HK-2 (cell line): Measurements from ENCODE around the gene TCP11X1.
"Not testable (repeated sequence)": the region's sequence is repeated elsewhere in the genome, so short reads cannot be mapped to it uniquely, and the experiment has no call there.

ENCODE experiments used
- DNase-seq: peaks from one replicate; pipeline ENCODE4 v3.0.0-alpha.2; 2018; ENCODE audit not compliant: unreplicated experiment

The TCP11X1 gene

DNA sequence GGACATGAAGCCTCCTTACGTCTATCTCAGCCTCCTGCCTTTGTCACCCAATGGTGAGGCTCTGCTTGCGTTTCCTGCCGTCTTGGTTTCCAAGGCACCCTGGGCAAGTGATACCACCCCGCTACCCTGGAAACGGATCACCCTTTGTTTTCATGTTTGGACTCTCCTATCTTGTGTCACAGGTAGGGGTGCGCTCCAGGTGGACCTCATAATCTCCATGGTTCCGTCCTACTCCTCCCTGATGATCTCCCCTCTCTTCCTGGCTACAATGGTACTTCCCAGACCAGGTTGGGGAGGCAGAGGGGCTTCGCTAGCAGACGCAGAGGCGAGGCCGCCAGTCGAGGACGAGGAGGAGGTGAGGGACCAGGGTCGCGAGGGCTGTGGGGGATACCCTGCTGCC lies at the start of gene TCP11X1:
TSS of gene TCP11X1 (plus strand) at position 316 of the 400 bp plus-strand sequence.
- not testable (repeated sequence) for DNase-seq

DNA sequence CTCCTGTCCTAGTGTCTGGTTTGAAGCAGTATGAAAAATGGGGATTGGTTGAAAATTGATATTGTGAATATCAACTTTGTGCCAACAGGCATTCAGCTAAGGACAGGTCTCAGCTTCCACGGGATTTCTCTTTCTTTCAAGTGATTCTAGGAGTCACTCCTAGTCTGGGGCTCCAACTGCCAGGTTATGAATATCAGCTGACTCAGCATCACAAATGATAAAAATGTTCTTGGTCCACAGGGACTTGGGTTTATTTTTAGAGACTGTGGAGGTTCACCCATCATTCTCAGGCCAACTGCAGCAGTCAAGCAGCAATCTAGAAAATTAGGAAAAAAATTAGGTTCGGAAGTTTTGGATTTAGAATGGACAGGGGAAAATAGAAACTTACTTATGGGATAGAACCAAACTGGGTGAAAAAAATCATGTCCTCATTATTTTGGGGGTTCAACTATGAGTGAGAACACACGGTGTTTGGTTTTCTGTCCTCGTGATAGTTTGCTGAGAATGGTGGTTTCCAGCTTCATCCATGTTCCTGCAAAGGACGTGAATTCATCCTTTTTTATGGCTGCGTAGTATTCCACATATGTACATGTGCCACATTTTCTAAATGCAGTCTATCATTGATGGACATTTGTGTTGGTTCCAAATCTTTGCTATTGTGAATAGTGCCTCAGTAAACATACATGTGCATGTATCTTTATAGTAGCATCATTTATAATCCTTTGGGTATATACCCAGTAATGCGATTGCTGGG lies 29.0 kb upstream of the TCP11X1 start:
- no peak for DNase-seq

DNA sequence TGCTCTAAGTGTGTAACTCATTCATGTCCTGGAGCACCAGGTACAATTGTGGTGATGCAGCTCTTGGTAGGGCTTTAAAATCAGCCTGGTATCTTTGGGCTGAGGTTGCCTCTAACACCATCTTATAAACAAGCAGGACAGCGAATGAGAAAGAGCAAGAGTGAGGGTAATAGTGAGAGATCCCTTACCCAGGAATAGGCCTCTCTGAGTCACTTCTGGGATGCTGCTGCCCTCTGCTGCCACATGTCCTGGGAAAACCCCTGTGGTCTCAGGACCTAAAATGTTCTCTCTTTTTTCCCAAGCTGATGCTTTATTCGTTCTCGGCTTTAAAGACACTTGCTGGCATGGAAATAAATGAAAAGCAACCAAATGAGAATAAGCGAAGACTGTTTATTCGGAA lies 7.2 kb upstream of the TCP11X1 start:
- not testable (repeated sequence) for DNase-seq

DNA sequence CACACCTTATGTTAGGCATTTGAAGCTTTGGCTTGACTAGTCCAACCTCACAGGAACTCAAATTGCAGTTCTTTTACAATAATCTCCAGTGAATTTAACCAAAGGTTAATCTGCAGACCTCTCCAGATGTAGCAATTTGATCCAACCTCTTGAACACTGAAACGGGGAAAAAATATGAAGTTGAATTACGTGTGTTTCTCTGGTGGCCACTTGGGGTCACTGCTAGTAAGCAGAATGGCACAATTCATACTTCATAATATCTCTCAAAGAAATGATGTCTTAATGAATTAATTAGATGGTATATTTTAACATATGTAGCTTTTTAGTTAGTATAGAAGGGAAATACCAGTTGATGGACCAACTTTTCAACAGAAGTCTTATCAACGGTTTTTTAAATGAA lies 1.4 kb downstream of the TCP11X1 start:
- not testable (repeated sequence) for DNase-seq

DNA sequence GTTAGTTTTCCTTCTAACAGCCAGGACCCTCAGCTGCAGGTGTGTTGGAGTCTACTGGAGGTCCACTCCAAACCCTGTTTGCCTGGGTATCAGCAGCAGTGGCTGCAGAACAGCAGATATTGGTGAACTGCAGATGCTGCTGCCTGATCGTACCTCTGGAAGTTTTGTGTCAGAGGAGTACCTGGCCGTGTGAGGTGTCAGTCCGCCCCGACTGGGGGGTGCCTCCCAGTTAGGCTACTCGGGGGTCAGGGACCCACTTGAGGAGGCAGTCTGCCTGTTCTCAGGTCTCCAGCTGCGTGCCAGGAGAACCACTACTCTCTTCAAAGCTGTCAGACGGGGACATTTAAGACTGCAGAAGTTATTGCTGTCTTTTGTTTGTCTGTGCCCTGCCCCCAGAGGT lies 20.6 kb downstream of the TCP11X1 start:
- DNase-seq: not testable (repeated sequence)

DNA sequence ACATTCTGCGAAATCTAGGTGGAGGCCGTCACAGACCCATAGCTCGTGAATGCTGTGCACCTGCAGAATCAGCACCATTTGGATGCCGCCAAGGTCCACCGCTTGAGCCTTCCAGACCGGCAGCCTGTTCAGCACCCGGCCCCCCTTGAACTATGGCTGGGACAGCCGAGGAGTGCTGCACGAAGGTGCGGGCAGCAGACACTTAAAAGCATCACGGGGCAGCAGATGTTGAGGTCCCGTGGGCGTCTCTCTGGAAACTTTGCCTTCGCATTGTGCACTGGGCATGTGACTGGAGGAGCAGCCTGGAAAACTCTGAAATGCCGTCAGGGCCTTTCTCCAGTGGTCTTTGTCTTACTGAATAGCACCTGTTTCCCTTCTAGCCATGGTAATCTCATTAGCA lies 25.2 kb downstream of the TCP11X1 start:
- DNase-seq: not testable (repeated sequence)

DNA sequence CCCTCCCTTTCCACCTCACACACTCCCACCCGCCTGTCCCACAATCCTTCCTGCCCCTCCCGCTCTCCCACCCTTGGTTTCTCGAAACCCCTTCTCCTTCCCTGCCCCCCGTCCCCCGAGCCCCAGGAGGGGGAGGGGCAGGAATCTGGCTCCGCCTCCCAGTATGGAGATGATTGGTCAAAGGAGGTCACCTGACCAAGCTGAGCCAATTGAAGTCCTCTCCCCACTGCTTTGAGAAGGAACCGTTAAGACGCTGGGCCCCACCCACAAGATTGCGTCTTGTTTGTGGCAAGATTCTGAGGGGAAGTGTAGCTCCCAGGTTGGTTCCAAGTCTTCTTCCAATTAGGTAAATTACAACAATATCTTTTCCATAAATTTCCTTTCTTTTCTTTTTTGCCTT lies 31.8 kb downstream of the TCP11X1 start, which contains the start of gene NXF2:
TSS of gene NXF2 (plus strand) at position 275 of the 400 bp plus-strand sequence. CDS start 59,912 bp downstream, outside the sequence.
- not testable (repeated sequence) for DNase-seq

DNA sequence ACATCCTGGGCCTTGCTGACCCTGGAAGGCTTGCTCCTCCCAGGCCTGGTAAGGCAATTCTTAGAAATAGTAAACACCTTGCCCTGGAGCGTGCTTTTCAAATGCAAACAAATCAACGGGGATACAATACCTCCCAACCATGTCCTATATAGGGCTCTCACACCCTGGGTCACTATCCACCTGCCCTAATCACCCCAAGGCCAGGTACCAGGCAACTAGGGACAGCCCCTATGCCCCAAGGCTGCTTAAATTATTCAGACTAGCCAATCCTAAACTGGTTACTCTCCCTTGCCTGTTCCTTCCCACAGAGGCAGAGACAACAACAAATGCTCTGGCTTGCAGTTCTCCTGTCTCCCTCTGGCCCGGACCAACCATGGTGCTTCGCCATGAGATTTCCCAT lies 57.1 kb downstream of the TCP11X1 start:
- not testable (repeated sequence) for DNase-seq
